Raji (cell line): Measurements from ENCODE around the gene ZNF45.

Source experiments
- POLR2A ChIP-seq: IDR thresholded peaks from 2 replicates; pipeline ENCODE4 v1.6.1; 2011; ENCODE audit warnings: low read depth, low read length, control low read depth; ENCODE audit not compliant: insufficient read depth

The ZNF45 gene

DNA sequence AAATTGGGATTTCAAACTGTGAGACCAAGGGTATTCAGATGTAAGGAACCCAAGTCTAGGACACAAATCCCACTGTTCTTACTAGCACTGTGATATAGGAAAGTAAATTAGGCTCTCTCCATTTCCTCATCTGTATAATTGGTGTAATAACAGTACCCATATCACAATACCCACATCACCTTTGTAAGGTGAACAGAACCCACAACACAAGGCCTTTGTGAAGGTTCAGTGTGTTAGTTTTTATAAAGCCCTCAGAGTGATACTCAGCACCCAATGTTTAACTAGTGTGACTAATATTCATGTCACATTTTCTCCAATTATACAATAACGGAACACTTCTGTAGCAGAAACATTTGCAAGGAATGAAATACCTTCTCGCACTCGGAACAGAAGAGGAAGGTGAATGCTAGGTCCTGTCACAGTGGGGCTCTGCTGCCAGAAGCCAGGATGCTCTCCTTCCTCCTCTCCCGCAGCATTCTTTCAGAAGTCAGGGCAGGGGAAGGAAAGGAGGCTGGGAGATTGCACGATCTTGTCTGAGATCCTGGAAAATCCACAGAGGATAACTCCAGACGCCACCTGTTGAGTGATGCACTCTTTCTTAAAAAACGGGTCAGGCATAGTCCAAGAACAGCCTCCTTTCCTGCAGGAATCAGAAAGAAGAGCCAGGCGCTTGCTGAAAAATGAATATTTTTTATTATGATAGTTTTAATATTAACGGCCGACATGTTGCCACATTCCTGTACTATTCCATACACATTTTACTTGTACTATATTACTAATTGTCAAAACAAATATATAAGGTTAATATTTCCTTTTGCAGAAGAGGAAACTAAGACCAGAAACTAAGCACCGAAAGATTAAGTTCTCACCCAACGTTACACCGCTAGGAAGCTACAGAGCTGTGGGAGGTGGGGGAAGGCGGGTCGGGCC, 762 bp downstream of the ZNF45 start:
- TF ChIP-seq POLR2A, result no peak

DNA sequence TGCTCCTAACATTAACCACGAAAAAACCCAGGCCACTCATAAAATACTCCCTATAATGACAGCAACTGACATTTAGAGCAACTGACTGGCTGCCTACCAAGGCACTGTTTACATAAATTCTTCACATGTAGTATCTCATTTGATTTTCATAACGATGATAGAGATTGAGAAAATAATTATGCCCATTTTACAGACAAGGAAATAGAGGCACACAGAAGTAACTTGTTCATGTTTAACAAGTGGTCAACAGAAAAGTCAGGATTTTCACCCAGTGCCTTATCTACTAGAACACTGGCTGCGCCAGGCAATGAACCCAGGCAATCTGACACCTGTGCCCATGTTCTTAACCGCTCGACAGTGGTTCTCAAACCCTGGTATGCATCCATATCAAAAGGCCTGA, 6.3 kb downstream of the ZNF45 start:
- TF ChIP-seq POLR2A, result no peak

DNA sequence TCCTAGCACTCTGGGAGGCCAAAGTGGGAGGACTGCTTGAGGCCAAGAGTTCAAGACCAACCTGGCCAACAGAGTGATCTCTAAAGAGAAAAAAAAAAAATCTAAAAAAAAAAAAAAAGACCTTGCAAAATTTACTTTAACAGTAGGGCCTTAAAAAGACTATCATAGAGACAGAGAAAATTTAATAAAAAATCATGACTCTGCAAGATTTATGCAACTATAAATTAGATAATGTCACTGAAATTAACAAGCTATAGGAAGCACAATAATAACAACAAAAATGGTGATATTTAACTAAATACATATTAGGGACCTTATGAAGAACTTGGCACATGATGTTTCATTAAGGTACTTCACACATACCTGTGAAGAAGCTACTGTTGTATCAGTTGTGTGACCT, 11.2 kb downstream of the ZNF45 start:
- no peak for TF ChIP-seq POLR2A

DNA sequence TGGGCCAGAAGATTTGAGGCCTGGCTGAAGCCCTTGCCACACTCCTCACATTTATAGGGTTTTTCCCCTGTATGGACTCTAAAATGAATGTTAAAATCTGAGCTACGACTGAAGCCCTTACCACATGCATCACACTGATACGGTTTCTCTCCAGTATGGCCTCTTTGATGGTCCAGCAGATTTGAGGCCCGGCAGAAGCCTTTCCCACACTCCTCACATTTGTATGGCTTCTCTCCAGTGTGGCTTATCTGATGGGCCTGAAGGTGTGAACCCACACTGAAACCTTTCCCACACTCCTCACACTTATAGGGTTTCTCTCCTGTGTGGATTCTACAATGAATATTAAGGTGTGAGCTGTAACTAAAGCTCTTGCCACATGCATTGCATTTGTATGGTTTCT, 21.0 kb downstream of the ZNF45 start:
- no peak for TF ChIP-seq POLR2A

DNA sequence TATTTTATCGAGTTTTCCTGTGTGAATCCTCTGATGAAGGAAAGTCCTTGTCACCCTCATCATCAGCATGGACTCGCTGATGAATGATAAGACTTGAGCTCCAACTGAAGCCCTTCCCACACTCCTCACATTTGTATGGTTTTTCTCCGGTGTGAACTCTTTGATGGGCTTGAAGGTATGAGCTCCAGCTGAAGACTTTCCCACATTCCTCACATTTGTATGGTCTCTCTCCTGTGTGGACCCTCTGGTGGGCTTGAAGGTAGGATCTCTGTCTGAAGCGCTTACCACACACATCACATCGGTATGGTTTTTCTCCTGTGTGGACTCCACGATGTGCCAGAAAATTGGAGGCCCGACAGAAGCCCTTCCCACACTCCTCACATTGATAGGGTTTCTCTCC, 21.7 kb downstream of the ZNF45 start:
- TF ChIP-seq POLR2A, result no peak

DNA sequence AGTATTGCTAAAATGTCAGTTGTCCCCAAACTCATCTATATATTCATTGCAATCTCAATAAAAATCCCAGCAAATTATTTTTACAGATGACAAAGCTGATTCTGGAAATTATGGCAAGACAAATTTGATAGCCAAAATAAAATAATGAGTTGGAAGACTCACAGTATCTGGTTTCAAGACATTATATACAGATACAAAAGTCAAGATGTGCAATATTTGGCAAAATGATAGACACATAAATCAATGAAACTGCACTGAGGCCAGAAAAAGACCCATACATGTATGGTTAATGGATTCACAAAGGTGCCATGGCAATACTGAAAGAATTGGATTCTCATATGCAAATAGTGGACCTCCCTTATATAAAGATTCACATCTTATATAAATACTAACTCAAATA, 24.2 kb downstream of the ZNF45 start:
- TF ChIP-seq POLR2A, result no peak

DNA sequence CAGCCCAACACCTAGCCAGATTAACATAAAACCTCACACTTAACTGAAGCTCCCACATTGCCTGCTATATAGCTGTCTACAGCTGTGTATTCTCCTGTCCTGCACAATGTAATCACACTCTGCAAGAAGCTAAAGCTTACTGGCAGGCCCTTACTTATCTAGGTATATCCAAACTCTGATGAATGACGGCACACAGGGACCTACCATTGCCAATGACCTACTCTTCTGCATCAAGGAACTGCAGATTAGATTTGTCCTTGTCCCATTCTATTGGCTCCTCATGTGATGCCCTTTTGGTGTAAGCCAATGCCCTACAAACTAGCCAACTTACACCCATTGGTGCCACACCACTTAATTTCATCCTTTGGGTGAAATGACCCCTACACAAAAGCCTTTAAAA, 26.4 kb downstream of the ZNF45 start:
- TF ChIP-seq POLR2A, result no peak

DNA sequence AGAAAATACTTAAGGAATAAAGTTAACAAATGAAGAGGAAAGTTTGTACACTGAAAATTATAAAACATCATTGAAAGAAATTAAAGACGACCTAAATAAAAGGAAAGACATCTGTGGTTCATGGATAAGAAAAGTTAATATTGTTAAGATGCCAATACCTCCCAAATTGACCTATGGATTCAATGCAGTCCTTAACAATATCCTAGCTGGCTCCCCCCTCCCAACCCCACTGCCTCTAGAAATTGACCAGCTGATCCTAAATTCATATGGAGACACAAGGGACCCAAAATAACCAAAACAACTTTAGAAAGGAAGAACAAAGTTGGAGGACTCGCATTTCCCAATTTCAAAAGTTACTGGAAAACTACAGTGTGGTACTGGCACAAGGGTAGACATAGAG, 28.3 kb downstream of the ZNF45 start:
- TF ChIP-seq POLR2A, result no peak

DNA sequence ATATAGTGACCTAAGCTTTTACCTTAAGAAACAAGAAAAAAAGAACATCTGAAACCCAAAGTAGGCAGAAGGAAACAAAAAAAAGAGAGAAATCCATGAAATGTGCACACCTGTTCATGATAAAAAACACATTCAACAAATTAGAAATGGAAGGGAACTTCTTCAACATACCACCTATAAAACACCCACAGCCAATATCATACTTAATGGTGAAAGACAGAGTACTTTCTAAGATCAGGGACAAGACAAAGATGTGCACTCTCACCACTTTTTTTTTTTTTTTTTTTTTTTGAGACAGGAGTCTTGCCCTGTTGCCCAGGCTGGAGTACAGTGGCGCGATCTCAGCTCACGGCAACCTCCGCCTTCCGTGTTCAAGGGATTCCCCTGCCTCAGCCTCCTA, 29.2 kb downstream of the ZNF45 start:
- TF ChIP-seq POLR2A, result no peak

DNA sequence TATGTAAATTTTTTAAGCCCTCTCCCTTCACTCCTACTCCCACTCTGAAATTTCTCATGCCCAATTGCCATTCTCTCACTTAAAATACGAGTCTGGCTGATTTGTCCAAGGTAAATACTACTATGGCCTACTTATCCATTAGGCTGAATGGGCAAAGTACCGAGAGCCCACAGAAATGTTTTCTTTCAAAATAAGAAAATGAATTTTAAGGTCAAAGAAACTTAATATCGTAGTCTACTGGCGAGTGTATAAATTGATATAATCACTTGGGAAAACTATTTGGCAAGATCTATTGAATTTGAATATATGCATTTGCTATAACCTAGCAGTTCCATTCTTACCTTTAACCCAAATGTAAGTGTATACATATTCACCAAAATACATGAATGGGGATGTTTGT, 32.7 kb downstream of the ZNF45 start:
- TF ChIP-seq POLR2A, result no peak

DNA sequence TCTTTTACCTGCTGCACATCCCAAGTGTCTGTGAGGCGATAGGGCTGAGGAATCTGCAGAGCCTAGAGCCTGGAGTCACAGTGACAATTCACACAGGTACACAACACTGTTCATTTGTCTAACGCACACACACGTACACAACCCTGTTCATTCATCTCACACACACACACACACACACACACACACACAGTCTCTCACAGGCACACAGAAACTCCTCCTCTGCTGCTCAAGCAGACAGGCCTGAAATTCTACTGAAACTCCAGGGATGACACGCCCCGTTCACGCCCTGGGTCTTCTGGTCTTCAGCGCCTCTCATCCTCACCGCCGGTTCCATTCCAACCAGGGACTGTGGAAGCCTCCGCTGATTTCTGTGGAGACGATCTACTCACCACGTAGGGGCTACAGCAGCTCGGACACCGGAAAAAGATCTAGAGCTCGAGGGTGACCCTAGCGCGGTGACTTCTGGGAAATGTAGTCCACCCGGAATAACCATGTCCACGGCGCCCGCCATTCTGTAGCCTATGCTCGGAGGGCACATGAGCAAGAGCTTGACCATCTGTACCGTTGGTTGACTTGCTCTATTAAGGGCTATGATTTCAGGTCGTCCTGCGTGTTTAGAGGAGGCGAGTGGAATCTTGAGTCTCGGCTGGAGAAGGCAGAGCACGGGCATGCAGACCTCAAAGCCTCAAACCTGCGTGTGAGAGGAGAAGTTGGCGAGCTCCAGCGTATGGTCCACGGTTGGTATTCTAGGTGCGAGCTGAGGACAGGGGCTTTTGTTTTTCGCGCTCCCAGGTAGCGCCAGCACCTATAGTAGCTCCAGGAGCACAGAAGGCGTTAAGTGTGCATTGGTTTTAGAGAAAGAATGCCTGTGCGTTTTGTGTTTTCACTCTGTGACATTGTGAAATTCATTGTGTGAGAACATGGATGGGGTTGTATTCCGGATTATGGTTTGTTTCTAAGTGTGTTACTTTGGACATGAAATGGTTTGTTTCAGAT, 33.4 kb downstream of the ZNF45 start:
- TF ChIP-seq POLR2A, result no peak

DNA sequence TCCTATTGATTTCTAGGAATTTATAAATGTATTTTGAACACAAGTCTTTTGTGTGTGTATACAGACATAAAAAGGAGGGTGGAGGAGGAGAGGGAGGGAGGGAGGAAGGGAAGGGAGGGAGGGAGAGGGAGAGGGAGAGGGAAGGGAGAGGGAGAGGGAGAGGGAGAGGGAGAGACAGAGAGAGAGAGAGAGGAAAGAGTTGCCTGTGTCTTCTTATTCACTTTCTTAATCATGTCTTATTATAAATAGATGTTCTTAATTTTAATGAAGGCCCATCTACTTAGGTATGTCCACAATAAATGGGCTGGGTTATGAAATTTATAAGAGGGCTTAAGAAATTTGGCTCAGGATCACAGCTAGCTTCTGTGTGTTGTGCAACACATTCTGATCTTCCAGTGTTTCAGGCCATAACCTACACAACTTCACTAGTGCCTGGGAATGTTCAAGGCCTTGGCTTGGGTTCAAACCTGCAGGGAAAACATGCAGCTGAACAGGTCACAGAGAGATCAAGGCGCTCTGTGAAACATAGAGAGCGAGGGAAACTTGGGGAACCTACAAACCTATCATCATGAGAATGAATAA, 39.3 kb downstream of the ZNF45 start:
- no peak for TF ChIP-seq POLR2A

DNA sequence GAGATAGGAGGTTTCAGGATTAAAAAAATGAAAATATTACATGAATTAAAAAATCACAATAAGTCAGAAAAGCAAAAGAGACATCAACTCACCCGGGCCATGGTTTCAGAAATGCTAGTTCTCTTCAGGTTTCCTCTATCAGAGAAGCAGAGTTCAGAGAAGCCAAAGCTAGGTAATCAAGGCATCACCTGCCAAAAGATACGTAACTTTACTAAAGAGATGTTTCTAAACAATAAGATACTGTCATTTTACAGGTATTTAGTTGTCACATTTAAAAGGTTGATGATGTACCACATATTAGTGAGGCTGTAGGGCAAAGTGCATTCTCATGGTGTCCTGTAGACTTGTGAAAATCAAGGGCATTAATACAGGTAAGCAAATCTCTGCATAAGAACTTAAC, 51.2 kb downstream of the ZNF45 start, which contains the start of gene ZNF404:
Gene ZNF404 (minus strand): TSS at position 101 of the 400 bp plus-strand sequence.
- TF ChIP-seq POLR2A, result no peak

DNA sequence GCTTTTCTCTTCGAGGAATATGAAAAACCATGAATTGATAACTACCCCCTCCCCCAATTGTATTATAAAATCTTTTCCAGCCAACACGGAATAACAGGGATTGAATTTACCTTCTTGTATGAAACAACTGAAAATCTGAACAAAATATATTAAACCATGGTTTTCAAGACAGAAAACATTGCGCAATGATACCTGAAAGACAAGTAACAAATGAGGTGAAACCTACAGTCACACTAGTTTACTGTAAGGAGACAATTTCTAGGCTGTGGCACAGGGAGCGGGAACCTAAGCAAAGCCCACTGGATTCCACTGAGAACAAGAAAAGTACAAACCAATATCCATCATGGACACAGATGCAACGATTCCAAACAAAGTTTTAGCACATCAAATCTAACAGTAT, 54.6 kb downstream of the ZNF45 start:
- no peak for TF ChIP-seq POLR2A

DNA sequence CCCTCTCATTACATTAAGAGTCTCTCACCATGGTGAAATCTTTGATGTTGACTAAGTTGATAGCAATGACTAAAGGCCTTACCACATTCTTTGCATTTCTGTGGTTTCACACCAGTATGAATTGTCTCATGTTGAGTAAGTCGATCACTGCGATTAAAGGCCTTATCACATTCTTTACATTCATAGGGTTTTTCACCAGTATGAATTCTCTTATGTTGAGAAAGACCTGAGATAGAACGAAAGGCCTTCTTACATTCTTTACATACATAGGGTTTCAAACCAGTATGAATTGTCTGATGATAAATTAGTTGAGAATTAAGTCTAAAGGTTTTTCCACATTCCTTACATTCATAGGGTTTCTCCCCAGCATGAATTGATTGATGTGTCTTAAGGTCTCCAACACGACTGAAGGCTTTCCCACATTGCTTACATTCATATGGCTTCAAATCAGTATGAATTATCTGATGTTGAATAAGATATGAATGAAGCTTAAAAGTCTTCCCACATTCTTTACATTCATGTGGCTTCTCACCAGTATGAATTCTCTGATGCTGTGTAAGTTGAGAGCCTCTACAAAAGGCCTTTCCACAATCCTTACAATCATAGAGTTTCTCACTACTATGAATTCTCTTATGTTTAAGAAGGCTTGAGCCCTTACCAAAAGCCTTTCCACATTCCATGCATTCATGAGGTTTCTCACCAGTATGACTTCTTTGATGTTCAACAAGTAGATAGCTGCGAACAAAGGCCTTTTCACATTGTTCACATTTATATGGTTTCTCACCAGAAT, 62.3 kb downstream of the ZNF45 start:
- TF ChIP-seq POLR2A, result no peak
